Fibroblast of lung (primary cell): ENCODE results near the gene BDH1.

ENCODE experiments used
- CTCF ChIP-seq, 2 donors: IDR thresholded peaks in 1 of 2; conservative IDR thresholded peaks in 1 of 2; 1 replicate in 1 of 2; 2 replicates in 1 of 2; pipeline ENCODE4 v1.5.1; 2011 to 2012; ENCODE audit warnings: low read length in 2 of 2, control low read depth in 1 of 2, inconsistent platforms in 1 of 2, low read depth in 1 of 2, mild to moderate bottlenecking in 1 of 2
- EZH2 ChIP-seq: IDR thresholded peaks from 2 replicates; pipeline ENCODE4 v1.5.1; 2012; ENCODE audit warnings: low read length, control low read depth, mild to moderate bottlenecking; ENCODE audit errors: missing control alignments

- no peak for TF ChIP-seq CTCF (conservative IDR thresholded peaks at IDR 0.05 in 1 of 2, IDR thresholded peaks at IDR 0.05 in 1 of 2; ENCODE audit: low read depth in 1 of 2, low read length in 2 of 2)
- TF ChIP-seq EZH2: no peak
Observed at GRCh38 chr3:197486861-197487260, 68.9 kb downstream of the BDH1 start.
